Heart left ventricle (tissue), 16 donors: ENCODE data around the gene MSLN. TPM values are rescaled to one million over a fixed set of nuclear protein-coding genes. Genes with fewer than 3 reads are reported as not detected.

Experiments used
- ATAC-seq, 4 donors: fragments of 200-7000 bp; cut with Tn5 transposase; one replicate each; pipeline ENCODE4 v1.9.1; 2020 to 2022; ENCODE audit warnings: moderate library complexity in 4 of 4, mild to moderate bottlenecking in 3 of 4, moderate number of reproducible peaks in 1 of 4
- DNase-seq, 5 donors: peaks; one replicate each; pipeline ENCODE4 v3.0.0-alpha.2; 2020
- H3K27ac ChIP-seq, 12 donors: fragments of 200-600 bp; sonication (generic) in 4 of 12; one replicate each; pipeline versions ENCODE4 v1.5.0 to v1.8.0; 2016 to 2022; ENCODE audit warnings: mild to moderate bottlenecking in 2 of 12
- H3K27me3 ChIP-seq, 9 donors: fragments of 200-600 bp; sonication (generic) in 2 of 9; one replicate each; pipeline versions ENCODE4 v1.5.1 to v1.8.0; 2016 to 2022; ENCODE audit warnings: mild to moderate bottlenecking in 3 of 9
- H3K36me3 ChIP-seq, 9 donors: fragments of 200-600 bp; sonication (generic) in 2 of 9; one replicate each; pipeline versions ENCODE4 v1.5.0 to v1.8.0; 2018 to 2022; ENCODE audit warnings: mild to moderate bottlenecking in 2 of 9
- H3K4me1 ChIP-seq, 12 donors: fragments of 200-600 bp; sonication (generic) in 4 of 12; one replicate each; pipeline versions ENCODE4 v1.5.0 to v1.8.0; 2016 to 2022; ENCODE audit warnings: mild to moderate bottlenecking in 3 of 12
- H3K4me3 ChIP-seq, 12 donors: fragments of 200-600 bp; sonication (generic) in 4 of 12; one replicate each; pipeline versions ENCODE4 v1.5.0 to v1.8.0; 2017 to 2022; ENCODE audit warnings: mild to moderate bottlenecking in 9 of 12, moderate library complexity in 4 of 12
- H3K9me3 ChIP-seq, 12 donors: fragments of 200-600 bp; sonication (generic) in 4 of 12; one replicate each; pipeline versions ENCODE4 v1.5.0 to v1.8.0; 2016 to 2022; ENCODE audit warnings: mild to moderate bottlenecking in 1 of 12
- POLR2A ChIP-seq, 2 donors: fragments of 450-650 bp; IDR thresholded peaks; one replicate each; pipeline ENCODE4 v1.6.1; 2017; ENCODE audit warnings: antibody characterized with exemption in 2 of 2, mild to moderate bottlenecking in 2 of 2, moderate library complexity in 2 of 2
- WGBS, 4 donors: extraction: QIAGEN DNeasy Blood & Tissue Kit in 2 of 4; methylation state at CpG; one replicate each; pipeline versions ENCODE4 v1.1.5 to v1.1.7; 2013 to 2018; 5-methylcytosine and 5-hydroxymethylcytosine counted together
- intact Hi-C, 10 donors: fragments of 100-400 bp; cut with DNase I; formaldehyde crosslinking; loops; one replicate each; pipeline versions ENCODE4 v1.11.1 to v1.14.2; 2022
- long read RNA-seq, 3 donors: library from polyadenylated mRNA; unstranded; transcript quantifications; one replicate each; pipeline ENCODE4 v2.0.0, GENCODE V29; 2020 to 2021
- polyA plus RNA-seq, 2 donors: library from polyadenylated mRNA; stranded (reverse); fragments of 200-250 nt; gene quantifications; one replicate each; pipeline ENCODE4 v1.2.3, GENCODE V29; 2013
- total RNA-seq, 9 donors: library from RNA; depleted of rRNA in 2 of 9; stranded (reverse); fragments of >200 nt in 2 of 9; fragmentation: NEBNext Ultra II Directional in 3 of 9; extraction: Animal tissue kit (Norgen Biotek cat#: 25700) in 3 of 9; gene quantifications; one replicate each; pipeline versions ENCODE4 v1.1.0 to v1.2.4, GENCODE V29; 2016 to 2023
- TF ChIP-seq, protein P1 (sequence below), 12 donors: fragments of 200-600 bp; sonication (generic) in 4 of 12; IDR thresholded peaks; one replicate each; pipeline versions ENCODE4 v1.5.0 to v1.8.0; 2018 to 2022; ENCODE audit warnings: antibody characterized with exemption in 12 of 12, mild to moderate bottlenecking in 5 of 12
- donor health status: ischemic (EF 13 %, LVEDD 7.1; RV severe dilation, severe dysfunction).
- donor health status: healthy with polysubstance abuse.
- donor health status: DM: no; HTN: yes; CAD: no.
- donor health status: DM: no; HTN: no; CAD: no.
- donor health status: ischemic (EF 25% LVEDD 6.9; RV normal size, moderate dysfunction).
- donor health status: ischemic (EF 25% LVEDD 5.7; RV mildly dilated, moderate dysfunction).
- donor health status: healthy.
- donor health status: DM: yes; HTN: yes; CAD: no.
- donor health status: ischemic (EF 35%, LVEDD 5.7; RV mildly dilated, moderate dysfunction).
- donor health status: nonischemic (EF 11% LVEDD 7.7; RV severe dilation, severe dysfunction).
- donor health status: DM: yes; HTN: yes; CAD: no.
- donor health status: PGD.
- donor health status: ischemic (EF 29% LVEDD 5.4; RV normal size, mild dysfunction).
- donor health status: nonischemic (EF 23%, LVEDD 6.1; RV moderate dilation, normal function).

Gene MSLN
- total RNA-seq (10 to 100 TPM in 1 of 9 donors, under 1 TPM in 2, not detected in 6; 0.48 to 82.2 (median 0.50) TPM), polyA plus RNA-seq (not detected)
- long read RNA-seq, donor 1, result 0 reads
- long read RNA-seq, donor 2, partial matches to known transcripts, result 0 of 1 reads
- long read RNA-seq, donor 2, other reads (novel, unspliced or antisense), result 0 of 1 reads
- long read RNA-seq, donor 3, partial matches to known transcripts, result 0 of 1 reads
- long read RNA-seq, donor 3, other reads (novel, unspliced or antisense), result 0 of 1 reads

DNA sequence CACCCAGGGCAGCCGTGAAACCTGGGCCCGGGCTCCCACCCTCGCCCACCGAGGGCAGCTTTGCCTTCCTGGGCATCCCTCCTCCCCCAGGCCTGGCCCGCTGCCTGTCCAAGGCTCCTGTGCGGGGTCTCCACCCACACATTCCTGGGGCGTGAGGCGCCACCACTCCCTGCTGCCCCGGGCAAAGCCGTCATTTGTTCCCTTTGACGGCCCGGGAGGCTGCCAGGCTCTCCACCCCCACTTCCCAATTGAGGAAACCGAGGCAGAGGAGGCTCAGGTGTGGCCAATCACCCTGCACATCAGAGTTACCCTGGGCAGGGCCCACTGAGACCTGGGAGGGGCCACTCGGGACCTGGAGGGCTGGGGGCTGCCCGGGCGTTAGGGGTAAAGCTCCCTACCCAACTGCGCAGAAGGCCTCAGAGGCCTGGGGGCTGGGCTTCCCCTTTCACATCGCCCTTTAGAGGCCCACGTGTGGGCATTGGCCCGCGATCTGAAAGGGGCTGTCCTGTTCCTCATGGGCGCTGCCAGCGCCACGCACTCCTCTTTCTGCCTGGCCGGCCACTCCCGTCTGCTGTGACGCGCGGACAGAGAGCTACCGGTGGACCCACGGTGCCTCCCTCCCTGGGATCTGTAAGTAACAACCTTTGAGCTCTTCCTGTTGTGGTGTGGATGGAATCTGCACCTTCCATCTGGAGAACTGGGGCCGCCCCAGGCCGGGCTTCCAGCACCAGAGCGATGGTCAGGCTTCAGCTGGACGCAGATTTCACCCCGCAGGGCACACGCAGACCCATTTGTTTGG lies at the start of gene MSLN:
Gene MSLN, plus strand, starts transcription at position 190 of the 799 bp plus-strand sequence. CDS start 1,947 bp downstream, outside the sequence.
- DNase-seq, result peak in 1 of 5 donors; percentile 6

DNA sequence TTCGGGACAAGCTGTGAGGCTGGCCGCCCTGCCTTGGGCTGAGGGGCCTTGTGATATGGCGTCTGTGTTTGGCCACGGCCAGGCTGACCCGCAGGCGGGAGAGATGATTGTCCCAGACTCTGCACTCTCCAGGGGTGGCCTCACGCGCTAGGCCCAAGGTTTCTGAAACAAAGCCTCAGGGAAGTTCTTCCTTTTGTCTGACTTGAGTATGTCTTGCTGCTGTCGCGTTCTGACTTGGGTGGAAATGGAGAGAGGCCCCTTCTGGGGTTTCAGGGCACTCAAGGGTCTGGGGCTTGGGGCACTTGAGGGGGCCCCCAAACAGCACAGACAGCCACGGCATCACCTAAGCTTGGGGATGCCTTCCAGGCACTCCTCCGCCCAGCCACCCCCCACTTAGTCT lies 49.5 kb upstream of the MSLN start:
- no peaks in the 10 kb centered on the region for H3K9me3 ChIP-seq
- peaks cover 18 to 53% (median 43%) of the 10 kb centered on the region in 9 donors for H3K27me3 ChIP-seq
- H3K27ac ChIP-seq, result no peak overlapping the region
- no peaks in the 10 kb centered on the region for H3K36me3 ChIP-seq
- intact Hi-C loops, result loop anchor here (1.0 to 5.0 kb wide), 12 partner anchors 30 to 392 kb away; partner anchors contain the start of genes CIAO3 (in 2 of the 10), CHTF18 (in 1 of the 10) and RPUSD1 (in 1 of the 10)
- TF ChIP-seq, protein P1, sequence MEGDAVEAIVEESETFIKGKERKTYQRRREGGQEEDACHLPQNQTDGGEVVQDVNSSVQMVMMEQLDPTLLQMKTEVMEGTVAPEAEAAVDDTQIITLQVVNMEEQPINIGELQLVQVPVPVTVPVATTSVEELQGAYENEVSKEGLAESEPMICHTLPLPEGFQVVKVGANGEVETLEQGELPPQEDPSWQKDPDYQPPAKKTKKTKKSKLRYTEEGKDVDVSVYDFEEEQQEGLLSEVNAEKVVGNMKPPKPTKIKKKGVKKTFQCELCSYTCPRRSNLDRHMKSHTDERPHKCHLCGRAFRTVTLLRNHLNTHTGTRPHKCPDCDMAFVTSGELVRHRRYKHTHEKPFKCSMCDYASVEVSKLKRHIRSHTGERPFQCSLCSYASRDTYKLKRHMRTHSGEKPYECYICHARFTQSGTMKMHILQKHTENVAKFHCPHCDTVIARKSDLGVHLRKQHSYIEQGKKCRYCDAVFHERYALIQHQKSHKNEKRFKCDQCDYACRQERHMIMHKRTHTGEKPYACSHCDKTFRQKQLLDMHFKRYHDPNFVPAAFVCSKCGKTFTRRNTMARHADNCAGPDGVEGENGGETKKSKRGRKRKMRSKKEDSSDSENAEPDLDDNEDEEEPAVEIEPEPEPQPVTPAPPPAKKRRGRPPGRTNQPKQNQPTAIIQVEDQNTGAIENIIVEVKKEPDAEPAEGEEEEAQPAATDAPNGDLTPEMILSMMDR (IDR thresholded peaks at IDR 0.05), result no peak
- TF ChIP-seq POLR2A (IDR thresholded peaks at IDR 0.05), result no peak
- H3K4me1 ChIP-seq, result peaks cover 0 to 42% (median 15%) of the 10 kb centered on the region in 12 donors
- ATAC-seq (no peak), DNase-seq (no peak)
- H3K4me3 ChIP-seq, result no peak overlapping the region
- 75 to 80% (median 78%) methylated on average over 3 to 12 of the region's 12 CpGs for WGBS, 4 donors

More for the DNA sequence above, at the start of gene MSLN:
- Histone ChIP-seq H3K27ac (no peak within 1 kb of the TSS), H3K27me3 (peaks cover 0 to 20% (median 0%) of the 10 kb centered on the region in 9 donors), H3K4me1 (peaks cover 0 to 4% (median 0%) of the 10 kb centered on the region in 12 donors), H3K9me3 (no peaks in the 10 kb centered on the region), H3K4me3 (no peak within 1 kb of the TSS), H3K36me3 (no peaks in the 10 kb centered on the region)
- ATAC-seq, result no peak
- intact Hi-C loops, result no loop called here
- 73 to 78% (median 76%) methylated on average over 32 to 37 of the region's 37 CpGs for WGBS, 4 donors
- TF ChIP-seq POLR2A (IDR thresholded peaks at IDR 0.05), result no peak
- TF ChIP-seq, protein P1 (IDR thresholded peaks at IDR 0.05), result no peak

DNA sequence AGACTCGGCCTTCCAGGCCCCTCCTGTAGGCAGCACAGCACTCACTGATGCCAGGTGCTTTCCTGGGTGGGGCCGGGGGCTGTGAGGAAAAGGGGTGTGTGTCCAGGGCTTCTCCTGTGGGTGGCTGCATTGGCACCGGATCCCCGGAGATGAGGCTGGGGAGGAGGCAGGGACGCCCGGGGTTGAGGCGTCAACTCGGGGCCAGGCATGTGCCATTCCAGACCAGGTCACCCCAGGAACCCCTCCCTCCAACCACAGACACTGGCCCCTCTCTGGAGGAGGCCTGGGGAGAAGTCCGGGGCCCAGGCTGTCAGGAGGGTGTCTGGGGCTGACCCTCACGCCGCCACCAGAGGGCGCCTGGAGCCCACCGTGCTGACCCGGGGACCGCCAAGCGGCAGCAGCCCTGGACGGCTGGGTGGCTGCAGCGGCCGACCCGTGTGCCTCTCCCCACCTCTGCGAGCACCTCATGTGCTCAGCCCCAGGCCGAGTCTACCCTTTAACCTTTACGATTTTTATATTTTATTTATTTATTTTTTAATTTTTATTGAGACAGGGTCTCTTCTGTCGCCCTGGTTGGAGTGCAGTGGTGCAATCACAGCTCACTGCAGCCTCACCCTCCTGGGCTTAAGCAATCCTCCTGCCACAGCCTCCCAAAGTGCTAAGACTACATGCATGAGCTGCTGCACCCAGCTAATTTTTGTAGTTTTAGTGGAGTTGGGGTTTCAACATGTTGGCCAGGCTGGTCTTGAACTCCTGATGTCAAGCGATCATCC lies 48.8 kb upstream of the MSLN start:
- no peaks in the 10 kb centered on the region for H3K36me3 ChIP-seq
- intact Hi-C loops, result loop anchor here (1.0 to 5.0 kb wide), 12 partner anchors 29 to 392 kb away; partner anchors contain the start of genes CIAO3 (in 2 of the 10), CHTF18 (in 1 of the 10) and RPUSD1 (in 1 of the 10)
- H3K4me3 ChIP-seq, result no peak overlapping the region
- TF ChIP-seq, protein P1 (IDR thresholded peaks at IDR 0.05), result peak; percentile 90 to 99 (median 95)
- no peak for TF ChIP-seq POLR2A (IDR thresholded peaks at IDR 0.05)
- DNase-seq, result peak; percentile 78 to 93 (median 82)
- H3K4me1 ChIP-seq, result peaks cover 0 to 42% (median 19%) of the 10 kb centered on the region in 12 donors
- H3K27me3 ChIP-seq, result peaks cover 18 to 52% (median 37%) of the 10 kb centered on the region in 9 donors
- peak; percentile 33 to 71 (median 64) for ATAC-seq
- H3K9me3 ChIP-seq, result no peaks in the 10 kb centered on the region
- 12 to 19% (median 13%) methylated on average over 20 to 25 of the region's 25 CpGs for WGBS, 4 donors
- H3K27ac ChIP-seq, result no peak overlapping the region
